GM12878 (cell line): ENCODE results near the gene DDR1. TPM values are rescaled to one million over a fixed set of nuclear protein-coding genes. Genes with fewer than 3 reads are reported as not detected.

Source experiments
- ATAC-seq: fragments of 200-7000 bp; cut with Tn5 transposase; 3 replicates; pipeline ENCODE4 v1.9.1; 2020; ENCODE audit warnings: mild to moderate bottlenecking, moderate library complexity
- BruUV-seq: library from RNA; stranded (reverse); fragments of 400-500 nt; replicated peaks from 2 replicates; lab custom pipeline; 2021; lab: Mats Ljungman, UMichigan
- CTCF ChIA-PET: fragments of 300-600 bp; sonication (Branson Sonifier 250); formaldehyde crosslinking; extraction: SDS; loops from one replicate; lab custom pipeline; 2021; ENCODE audit warnings: inconsistent platforms; lab: Yijun Ruan, JAX
- POLR2A ChIA-PET: fragments of 350-600 bp; formaldehyde crosslinking; extraction: SDS; loops from one replicate; lab custom pipeline; 2021; ENCODE audit warnings: inconsistent platforms; lab: Charles Lee
- RAD21 ChIA-PET: fragments of 300-600 bp; sonication (Branson Sonifier 250); formaldehyde crosslinking; loops from one replicate; lab custom pipeline; 2023; ENCODE audit warnings: antibody characterized with exemption; ENCODE audit not compliant: unreplicated experiment; lab: Charles Lee
- SMC1A ChIA-PET: fragments of 300-600 bp; sonication (Branson Sonifier 250); formaldehyde crosslinking; loops from one replicate; lab custom pipeline; 2023; ENCODE audit not compliant: unreplicated experiment, uncharacterized antibody; lab: Charles Lee
- DNase-seq: peaks from one replicate; pipeline ENCODE4 v3.0.0-alpha.2; 2011; ENCODE audit warnings: low read depth, low spot score
- FAIRE-seq: peaks from 3 replicates; lab custom pipeline; 2011; peaks lifted over from hg19 to GRCh38; lab: Jason Lieb, UNC
- H2AFZ ChIP-seq: 2 replicates; pipeline ENCODE4 v1.6.0; 2011; ENCODE audit warnings: low read depth, low read length, control low read depth; ENCODE audit not compliant: control insufficient read depth
- H3K27ac ChIP-seq: 2 replicates; pipeline ENCODE4 v1.5.1; 2011; ENCODE audit warnings: control low read depth; ENCODE audit not compliant: control insufficient read depth, insufficient read depth
- H3K27me3 ChIP-seq, 2 experiments: replicated peaks in 1 of 2; 2 replicates each; pipeline versions ENCODE4 v1.6.0 to v1.6.1; 2011; ENCODE audit warnings: low read length in 1 of 2; ENCODE audit not compliant: control insufficient read depth in 2 of 2, insufficient read depth in 2 of 2
- H3K36me3 ChIP-seq, 2 experiments: 2 replicates each; pipeline ENCODE4 v1.5.1; 2011; ENCODE audit warnings: low read length in 1 of 2; ENCODE audit not compliant: control insufficient read depth in 2 of 2, insufficient read depth in 2 of 2
- H3K4me1 ChIP-seq: 2 replicates; pipeline ENCODE4 v1.6.1; 2011; ENCODE audit warnings: mild to moderate bottlenecking, low read length, moderate library complexity, mixed read lengths; ENCODE audit not compliant: control insufficient read depth, insufficient read depth
- H3K4me2 ChIP-seq: 2 replicates; pipeline ENCODE4 v1.6.0; 2011; ENCODE audit warnings: control low read depth; ENCODE audit not compliant: control insufficient read depth, insufficient read depth
- H3K4me3 ChIP-seq: fragments of 200-600 bp; sonication (generic); 2 replicates; pipeline ENCODE4 v1.5.1; 2016
- H3K79me2 ChIP-seq: 2 replicates; pipeline ENCODE4 v1.6.0; 2011; ENCODE audit warnings: low read length; ENCODE audit not compliant: control insufficient read depth, insufficient read depth
- H3K9ac ChIP-seq: 2 replicates; pipeline ENCODE4 v1.8.0; 2011; ENCODE audit warnings: low read length, control low read depth, mixed read lengths; ENCODE audit not compliant: control insufficient read depth, insufficient read depth
- H3K9me3 ChIP-seq: replicated peaks from 3 replicates; pipeline ENCODE4 v1.5.1; 2011; ENCODE audit warnings: mild to moderate bottlenecking, low read length; ENCODE audit not compliant: control insufficient read depth, insufficient read depth
- H4K20me1 ChIP-seq: 2 replicates; pipeline ENCODE4 v1.6.0; 2011; ENCODE audit not compliant: control insufficient read depth, insufficient read depth
- BCLAF1 ChIP-seq: fragments of 450-650 bp; IDR thresholded peaks from 2 replicates; pipeline ENCODE4 v1.6.1; 2017; ENCODE audit warnings: antibody characterized with exemption, mild to moderate bottlenecking, moderate library complexity
- DPF2 ChIP-seq: fragments of 450-650 bp; IDR thresholded peaks from 2 replicates; pipeline ENCODE4 v1.6.1; 2017; ENCODE audit warnings: mild to moderate bottlenecking
- EED ChIP-seq: sonication (generic); IDR thresholded peaks from 2 replicates; pipeline ENCODE4 v1.6.1; 2016; ENCODE audit warnings: antibody characterized with exemption, low read depth
- ELK1 ChIP-seq: IDR thresholded peaks from 2 replicates; pipeline ENCODE4 v1.6.1; 2012; ENCODE audit warnings: low read depth, low read length, improper control_type of control experiment
- IKZF1 ChIP-seq: fragments of 450-650 bp; conservative IDR thresholded peaks from 2 replicates; pipeline ENCODE4 v1.6.1; 2017; ENCODE audit warnings: antibody characterized with exemption, mild to moderate bottlenecking
- KAT2A ChIP-seq: conservative IDR thresholded peaks from 2 replicates; pipeline ENCODE4 v1.6.1; 2011; ENCODE audit warnings: low read depth, low read length; ENCODE audit not compliant: control insufficient read depth
- MEF2B ChIP-seq: fragments of 450-650 bp; IDR thresholded peaks from 2 replicates; pipeline ENCODE4 v1.6.1; 2018; ENCODE audit warnings: mild to moderate bottlenecking, moderate library complexity; ENCODE audit not compliant: partially characterized antibody, poor library complexity, severe bottlenecking
- MXI1 ChIP-seq: fragments of 150-350 bp; IDR thresholded peaks from 2 replicates; pipeline ENCODE4 v1.6.1; 2011; ENCODE audit warnings: low read depth, mild to moderate bottlenecking, inconsistent platforms, low read length, improper control_type of control experiment
- NR2F1 ChIP-seq: fragments of 450-650 bp; conservative IDR thresholded peaks from 2 replicates; pipeline ENCODE4 v1.6.1; 2017; ENCODE audit warnings: mild to moderate bottlenecking
- RB1 ChIP-seq: fragments of 450-650 bp; formaldehyde crosslinking; IDR thresholded peaks from 2 replicates; pipeline ENCODE4 v1.6.1; 2017; ENCODE audit warnings: mild to moderate bottlenecking, borderline replicate concordance
- SMAD1 ChIP-seq: fragments of 450-650 bp; IDR thresholded peaks from 2 replicates; pipeline ENCODE4 v1.6.1; 2018; ENCODE audit warnings: mild to moderate bottlenecking, low read depth; ENCODE audit not compliant: partially characterized antibody
- SPI1 ChIP-seq: IDR thresholded peaks from 2 replicates; pipeline ENCODE4 v1.6.1; 2011; ENCODE audit warnings: low read depth, mild to moderate bottlenecking, low read length, moderate library complexity, borderline replicate concordance; ENCODE audit not compliant: insufficient read depth
- STAT3 ChIP-seq: IDR thresholded peaks from 2 replicates; pipeline ENCODE4 v1.6.1; 2011; ENCODE audit warnings: low read depth, low read length, improper control_type of control experiment
- YBX1 ChIP-seq: fragments of 450-650 bp; IDR thresholded peaks from 2 replicates; pipeline ENCODE4 v1.6.1; 2016; ENCODE audit warnings: antibody characterized with exemption
- ZBTB40 ChIP-seq: fragments of 450-650 bp; IDR thresholded peaks from 2 replicates; pipeline ENCODE4 v1.6.1; 2016; ENCODE audit warnings: mild to moderate bottlenecking, moderate library complexity, borderline replicate concordance
- WGBS: methylation state at CpG from one replicate; pipeline ENCODE4 v1.1.6; 2016; ENCODE audit warnings: low lambda C conversion rate; ENCODE audit not compliant: insufficient replicate concordance, insufficient coverage; ENCODE audit errors: missing lambda C conversion rate; 5-methylcytosine and 5-hydroxymethylcytosine counted together
- in situ Hi-C: fragments of 300-500 bp; cut with MboI; formaldehyde crosslinking; loops from 9 replicates; pipeline ENCODE4 v1.14.3; 2018; ENCODE audit warnings: mixed read lengths
- intact Hi-C: fragments of 100-400 bp; cut with micrococcal nuclease; formaldehyde crosslinking; loops from one replicate; pipeline ENCODE4 v1.14.2; 2022; ENCODE audit not compliant: unreplicated experiment
- polyA plus RNA-seq, 11 experiments: library from polyadenylated mRNA; depleted of rRNA in 4 of 11; unstranded in 6 of 11; stranded (reverse) in 5 of 11; fragments of >200 nt; fragmentation: Nextera tagmentation in 4 of 11; fragmentation: Illumina TruSeq in 1 of 11; extraction: Ambion mirVana in 4 of 11; extraction: Trizol in 1 of 11; gene quantifications; 1 replicate in 1 of 11; 2 replicates in 10 of 11; pipeline versions ENCODE4 v1.2.1 to v1.2.3, GENCODE V29; 2011 to 2016; ENCODE audit warnings: inconsistent platforms in 2 of 11, missing spikeins in 2 of 11, low read depth in 1 of 11
- total RNA-seq, 4 experiments: library from RNA; depleted of rRNA in 3 of 4; stranded (reverse); fragments of >200 nt in 3 of 4; fragmentation: Illumina TruSeq in 1 of 4; extraction: Trizol in 1 of 4; gene quantifications; 2 replicates each; pipeline versions ENCODE4 v1.2.1 to v1.2.3, GENCODE V29; 2013 to 2021

DDR1 gene
- total and polyA plus RNA-seq, 10 of the 15 experiments (the other 5 are each of a cell fraction or from before 2014, with no cell fraction given): 1.1 to 39.0 (median 11.9) TPM

GRCh38 chr6:30948811-30949210, 64.5 kb downstream of the DDR1 start:
- H4K20me1 ChIP-seq: no peaks in the 10 kb centered on the region
- DNase-seq: no peak
- no peak for TF ChIP-seq SMAD1
- TF ChIP-seq NR2F1: no peak
- no peak for TF ChIP-seq MXI1
- no peak for TF ChIP-seq KAT2A
- no peak for TF ChIP-seq RB1
- TF ChIP-seq EED: no peak
- TF ChIP-seq STAT3: no peak
- no peak for TF ChIP-seq ZBTB40
- no peak for TF ChIP-seq DPF2
- TF ChIP-seq YBX1: no peak
- TF ChIP-seq BCLAF1: no peak
- no peak for TF ChIP-seq IKZF1
- no peak for TF ChIP-seq ELK1
- no peak for TF ChIP-seq SPI1
- TF ChIP-seq MEF2B: no peak
- no peaks in the 10 kb centered on the region for H3K27me3 ChIP-seq
- no peak overlapping the region for H3K4me3 ChIP-seq
- no peak overlapping the region for H3K4me2 ChIP-seq
- H3K79me2 ChIP-seq: no peaks in the 10 kb centered on the region
- no peaks in the 10 kb centered on the region for H3K36me3 ChIP-seq
- H2AFZ ChIP-seq: no peak overlapping the region
- in situ Hi-C loops (no loop called here), intact Hi-C loops (no loop called here)
- POLR2A ChIA-PET: no interaction called here
- BruUV-seq: no TSS peak
- CTCF ChIA-PET: no interaction called here
- peaks cover 12% of the 10 kb centered on the region for H3K4me1 ChIP-seq
- SMC1A ChIA-PET: interaction anchor here (1.2 kb wide), 1 partner anchor 32 kb away, joined by 3 read pairs; no protein-coding TSS in a partner anchor
- WGBS: 88% methylated on average over 6 of the region's 6 CpGs
- RAD21 ChIA-PET: interaction anchor here (0.6 kb wide), 1 partner anchor 173 kb away, joined by 4 read pairs; no protein-coding TSS in a partner anchor
- no peak for FAIRE-seq
- ATAC-seq: no peak
- no peak overlapping the region for H3K9ac ChIP-seq
- H3K9me3 ChIP-seq: peaks cover 2% of the 10 kb centered on the region; the same call in 2 of the 3 replicates
- no peak overlapping the region for H3K27ac ChIP-seq
